H1 (cell line): ENCODE results near the gene EXTL1. TPM values are rescaled to one million over a fixed set of nuclear protein-coding genes. Genes with fewer than 3 reads are reported as not detected.

Experiments
- CTCF ChIA-PET: fragments of 300-600 bp; sonication (Branson Sonifier 250); formaldehyde crosslinking; loops from one replicate; lab custom pipeline; 2021; ENCODE audit not compliant: partially characterized antibody; lab: Charles Lee
- POLR2A ChIA-PET: fragments of 300-600 bp; sonication (Branson Sonifier 250); formaldehyde crosslinking; loops from one replicate; lab custom pipeline; 2021; ENCODE audit warnings: inconsistent platforms; ENCODE audit not compliant: partially characterized antibody; lab: Charles Lee
- DNase-seq, 2 experiments: peaks; one replicate each; pipeline versions ENCODE4 v3.0.0 to v3.0.0-alpha.2; 2010 to 2022; ENCODE audit warnings: low spot score in 2 of 2, low read depth in 1 of 2, mixed read lengths in 1 of 2
- FAIRE-seq: peaks from 2 replicates; lab custom pipeline; 2011; peaks lifted over from hg19 to GRCh38; lab: Jason Lieb, UNC
- H2AFZ ChIP-seq: 2 replicates; pipeline ENCODE4 v1.8.1; 2012; ENCODE audit warnings: low read length, inconsistent platforms
- H2AK5ac ChIP-seq: 2 replicates; pipeline ENCODE4 v1.6.1; 2013; ENCODE audit warnings: low read depth, low read length
- H2BK120ac ChIP-seq: replicated peaks from 2 replicates; pipeline ENCODE3; 2013; ENCODE audit warnings: low read depth, low read length, inconsistent platforms
- H2BK12ac ChIP-seq: 2 replicates; pipeline ENCODE4 v1.6.1; 2013; ENCODE audit warnings: low read depth, low read length
- H2BK15ac ChIP-seq: 2 replicates; pipeline ENCODE4 v1.6.1; 2013; ENCODE audit warnings: low read length
- H2BK20ac ChIP-seq: 2 replicates; pipeline ENCODE4 v1.6.1; 2013; ENCODE audit warnings: low read length
- H2BK5ac ChIP-seq: 2 replicates; pipeline ENCODE4 v1.6.1; 2013; ENCODE audit warnings: low read depth, low read length
- H3K14ac ChIP-seq: 2 replicates; pipeline ENCODE4 v1.6.1; 2013; ENCODE audit warnings: inconsistent platforms; ENCODE audit not compliant: insufficient read length
- H3K18ac ChIP-seq: 2 replicates; pipeline ENCODE4 v1.6.1; 2013; ENCODE audit warnings: low read length; ENCODE audit errors: extremely low read depth
- H3K23ac ChIP-seq: 2 replicates; pipeline ENCODE4 v1.6.1; 2013; ENCODE audit warnings: inconsistent platforms; ENCODE audit not compliant: insufficient read length
- H3K23me2 ChIP-seq: 2 replicates; pipeline ENCODE4 v1.6.1; 2013; ENCODE audit warnings: low read depth, low read length
- H3K27ac ChIP-seq: 2 replicates; pipeline ENCODE4 v1.6.1; 2011; ENCODE audit warnings: low read depth, low read length, inconsistent platforms
- H3K27me3 ChIP-seq, 4 experiments: replicated peaks in 1 of 4; 1 replicate in 1 of 4; 2 replicates in 3 of 4; pipeline versions ENCODE4 v1.6.1 to v1.8.1; 2011 to 2013; ENCODE audit warnings: low read length in 3 of 4, mild to moderate bottlenecking in 3 of 4, inconsistent platforms in 2 of 4, mixed read lengths in 2 of 4, moderate library complexity in 1 of 4; ENCODE audit not compliant: control insufficient read depth in 3 of 4, insufficient read depth in 3 of 4; ENCODE audit errors: extremely low read depth in 1 of 4
- H3K36me3 ChIP-seq, 4 experiments: 2 replicates each; pipeline versions ENCODE4 v1.6.1 to v1.8.1; 2011 to 2013; ENCODE audit warnings: mild to moderate bottlenecking in 4 of 4, low read length in 3 of 4, moderate library complexity in 2 of 4, control low read depth in 1 of 4, inconsistent platforms in 1 of 4; ENCODE audit not compliant: insufficient read depth in 4 of 4, control insufficient read depth in 2 of 4
- H3K4ac ChIP-seq: replicated peaks from 2 replicates; pipeline ENCODE3; 2013; ENCODE audit warnings: low read length, low read depth, mixed read lengths, inconsistent platforms; ENCODE audit not compliant: insufficient read length
- H3K4me1 ChIP-seq, 4 experiments: replicated peaks in 1 of 4; 1 replicate in 1 of 4; 2 replicates in 3 of 4; pipeline versions ENCODE4 v1.6.1 to v1.8.1; 2011 to 2013; ENCODE audit warnings: low read length in 3 of 4, inconsistent platforms in 2 of 4, mixed read lengths in 1 of 4; ENCODE audit not compliant: insufficient read depth in 4 of 4, control insufficient read depth in 3 of 4
- H3K4me2 ChIP-seq, 2 experiments: 2 replicates each; pipeline versions ENCODE4 v1.6.1 to v1.8.1; 2011 to 2013; ENCODE audit warnings: low read depth in 2 of 2, low read length in 2 of 2, control low read depth in 1 of 2, inconsistent platforms in 1 of 2, mild to moderate bottlenecking in 1 of 2; ENCODE audit not compliant: insufficient read depth in 1 of 2
- H3K4me3 ChIP-seq, 4 experiments: fragments of 200-600, 300-600 bp in 1 of 4; sonication (generic), shearing (Covaris generic), sonication (Bioruptor Twin) in 1 of 4; 2 replicates each; pipeline versions ENCODE4 v1.5.1 to v1.8.1; 2011 to 2016; ENCODE audit warnings: low read length in 4 of 4, low read depth in 3 of 4, control low read depth in 2 of 4, inconsistent platforms in 2 of 4, mild to moderate bottlenecking in 2 of 4, mixed read lengths in 1 of 4, moderate library complexity in 1 of 4; ENCODE audit not compliant: insufficient read depth in 2 of 4; ENCODE audit errors: extremely low read depth in 1 of 4
- H3K56ac ChIP-seq: replicated peaks from 2 replicates; pipeline ENCODE3; 2013; ENCODE audit warnings: low read depth, mild to moderate bottlenecking, mixed read lengths, low read length, inconsistent platforms; ENCODE audit not compliant: insufficient read length
- H3K79me1 ChIP-seq: 2 replicates; pipeline ENCODE4 v1.6.1; 2013; ENCODE audit warnings: low read depth, low read length, control low read depth
- H3K79me2 ChIP-seq, 2 experiments: 2 replicates each; pipeline versions ENCODE4 v1.6.1 to v1.8.1; 2012 to 2013; ENCODE audit warnings: low read length in 2 of 2, mild to moderate bottlenecking in 2 of 2, inconsistent platforms in 1 of 2; ENCODE audit not compliant: insufficient read depth in 2 of 2, control insufficient read depth in 1 of 2
- H3K9ac ChIP-seq, 4 experiments: replicated peaks in 1 of 4; 1 replicate in 1 of 4; 2 replicates in 3 of 4; pipeline versions ENCODE4 v1.6.1 to v1.8.1; 2011 to 2013; ENCODE audit warnings: low read depth in 3 of 4, low read length in 3 of 4, control low read depth in 2 of 4, mild to moderate bottlenecking in 2 of 4, moderate library complexity in 2 of 4, inconsistent platforms in 1 of 4; ENCODE audit errors: extremely low read depth in 1 of 4
- H3K9me3 ChIP-seq, 2 experiments: 2 replicates each; pipeline versions ENCODE4 v1.6.1 to v1.8.1; 2012 to 2013; ENCODE audit warnings: mild to moderate bottlenecking in 2 of 2, moderate library complexity in 2 of 2, control low read depth in 1 of 2, inconsistent platforms in 1 of 2, low read depth in 1 of 2, low read length in 1 of 2, mixed read lengths in 1 of 2; ENCODE audit not compliant: insufficient read depth in 2 of 2
- H4K20me1 ChIP-seq, 2 experiments: replicated peaks in 1 of 2; 2 replicates each; pipeline versions ENCODE3 to v1.8.1; 2011 to 2013; ENCODE audit warnings: inconsistent platforms in 2 of 2, low read length in 2 of 2, mild to moderate bottlenecking in 1 of 2; ENCODE audit not compliant: insufficient read depth in 2 of 2, control insufficient read depth in 1 of 2
- H4K5ac ChIP-seq: 2 replicates; pipeline ENCODE4 v1.6.1; 2013; ENCODE audit warnings: low read length, low read depth, mixed read lengths, inconsistent platforms; ENCODE audit not compliant: insufficient read length
- H4K8ac ChIP-seq: 2 replicates; pipeline ENCODE4 v1.8.0; 2013; ENCODE audit warnings: mild to moderate bottlenecking, moderate library complexity, low read length, inconsistent platforms; ENCODE audit not compliant: insufficient read depth; ENCODE audit errors: extremely low read depth
- H4K91ac ChIP-seq: replicated peaks from 2 replicates; pipeline ENCODE3; 2013; ENCODE audit warnings: low read length, mixed read lengths, inconsistent platforms; ENCODE audit not compliant: insufficient read length
- CBX5 ChIP-seq: fragments of 300-800, 300-1000 bp; sonication (generic); IDR thresholded peaks from 2 replicates; pipeline ENCODE4 v1.7.1; 2016; ENCODE audit warnings: antibody characterized with exemption, low read length, low read depth
- CHD2 ChIP-seq: IDR thresholded peaks from 2 replicates; pipeline ENCODE4 v1.6.1; 2012; ENCODE audit warnings: low read length, improper control_type of control experiment
- KDM5A ChIP-seq: fragments of 200-600 bp; IDR thresholded peaks from 2 replicates; pipeline ENCODE4 v1.7.1; 2012; ENCODE audit warnings: mild to moderate bottlenecking, low read length, inconsistent platforms, mixed read lengths
- POLR2A ChIP-seq, 2 experiments: IDR thresholded peaks; 1 replicate in 1 of 2; 2 replicates in 1 of 2; pipeline ENCODE4 v1.6.1; 2011; ENCODE audit warnings: low read depth in 2 of 2, low read length in 2 of 2, mild to moderate bottlenecking in 2 of 2; ENCODE audit errors: control extremely low read depth in 1 of 2
- SAP30 ChIP-seq: fragments of 300-600 bp; sonication (generic); IDR thresholded peaks from 2 replicates; pipeline ENCODE4 v1.7.1; 2012; ENCODE audit warnings: low read length, moderate library complexity, mild to moderate bottlenecking, inconsistent platforms; ENCODE audit not compliant: insufficient read depth, insufficient replicate concordance
- SIX5 ChIP-seq: IDR thresholded peaks from 2 replicates; pipeline ENCODE4 v1.6.1; 2011; ENCODE audit warnings: mild to moderate bottlenecking, low read depth, low read length
- TAF7 ChIP-seq: optimal IDR thresholded peaks from 2 replicates; pipeline ENCODE3; 2011; ENCODE audit warnings: low read depth, mild to moderate bottlenecking, inconsistent platforms, low read length, moderate library complexity, borderline replicate concordance
- TBP ChIP-seq: IDR thresholded peaks from 2 replicates; pipeline ENCODE4 v1.6.1; 2011; ENCODE audit warnings: low read depth, low read length, improper control_type of control experiment
- WGBS, 2 experiments: shearing (Covaris generic) in 1 of 2; methylation state at CpG; one replicate each; pipeline versions ENCODE4 v1.1.6 to v1.1.7; 2013 to 2015; ENCODE audit warnings: low lambda C conversion rate in 2 of 2, mixed read lengths in 2 of 2, inconsistent platforms in 1 of 2, low coverage in 1 of 2, missing lambda C conversion rate in 1 of 2; ENCODE audit not compliant: insufficient replicate concordance in 2 of 2, insufficient coverage in 1 of 2, insufficient read length in 1 of 2; ENCODE audit errors: extremely low coverage in 1 of 2, missing lambda C conversion rate in 1 of 2; 5-methylcytosine and 5-hydroxymethylcytosine counted together
- polyA plus RNA-seq, 7 experiments: library from polyadenylated mRNA; depleted of rRNA in 3 of 7; stranded (reverse) in 5 of 7; unstranded in 2 of 7; fragments of >200 nt in 5 of 7; fragments of 200-250 nt in 2 of 7; gene quantifications; 1 replicate in 5 of 7; 2 replicates in 1 of 7; 4 replicates in 1 of 7; pipeline versions ENCODE4 v1.2.1 to v1.2.3, GENCODE V29; 2011 to 2013; ENCODE audit warnings: missing spikeins in 2 of 7, mixed read lengths in 2 of 7
- total RNA-seq: library from RNA; stranded (reverse); fragmentation: NEBNext Ultra II Directional; extraction: Animal tissue kit (Norgen Biotek cat#: 25700); gene quantifications from 2 replicates; pipeline ENCODE4 v1.2.1, GENCODE V29; 2021
- TF ChIP-seq, protein P1 (sequence below), 3 experiments: IDR thresholded peaks; 1 replicate in 2 of 3; 2 replicates in 1 of 3; pipeline versions ENCODE4 v1.5.1 to v1.6.1; 2011; ENCODE audit warnings: low read length in 3 of 3, mild to moderate bottlenecking in 3 of 3, inconsistent platforms in 2 of 3, low read depth in 1 of 3, moderate library complexity in 1 of 3; ENCODE audit not compliant: insufficient read depth in 1 of 3; ENCODE audit errors: control extremely low read depth in 1 of 3
- TF ChIP-seq, protein P2 (sequence below): IDR thresholded peaks from 2 replicates; pipeline ENCODE4 v1.6.1; 2012; ENCODE audit warnings: inconsistent platforms

Gene EXTL1
- total and polyA plus RNA-seq, 2 of the 8 experiments (the other 6 are each of a cell fraction or from before 2014, with no cell fraction given) = 0.89 to 1.2 TPM

DNA sequence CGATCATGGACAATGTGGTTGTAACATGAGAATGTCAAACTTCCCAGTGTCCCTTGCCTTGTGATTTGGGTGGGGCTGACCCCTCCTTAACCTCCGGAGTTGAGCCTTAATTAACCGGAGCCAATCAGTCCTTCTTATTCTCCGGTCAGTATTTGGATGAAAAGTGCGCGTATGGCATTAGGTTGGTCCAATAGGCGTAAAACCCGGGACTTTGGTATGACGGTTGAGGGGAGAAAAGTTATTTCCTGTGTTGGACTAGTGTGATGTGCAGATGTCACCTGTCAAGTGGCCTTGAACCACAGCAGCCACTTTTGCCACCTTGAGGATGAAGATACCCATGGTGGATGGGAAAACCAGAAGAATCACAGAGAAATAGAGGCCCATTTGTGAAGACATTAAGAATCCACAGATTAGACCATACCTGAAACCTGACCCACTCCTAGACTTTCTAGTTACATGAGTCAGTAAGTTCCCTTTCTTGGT is 28.8 kb upstream of the EXTL1 start:
- Histone ChIP-seq H2AFZ (no peak overlapping the region), H3K36me3 (peaks cover 0 to 7% (median 2%) of the 10 kb centered on the region in 4 experiments; a peak in 1 of 8 replicates), H3K27me3 (no peaks in the 10 kb centered on the region; a peak in 1 of 7 replicates), H3K79me2 (peaks cover 0 to 2% of the 10 kb centered on the region in 2 experiments; a peak in 1 of 4 replicates), H3K79me1 (no peaks in the 10 kb centered on the region), H2BK5ac (no peak overlapping the region), H3K4me3 (no peak overlapping the region), H2BK12ac (no peak overlapping the region), H3K4me1 (peaks cover 0 to 9% (median 5%) of the 10 kb centered on the region in 4 experiments; a peak in 4 of 7 replicates), H3K9me3 (no peaks in the 10 kb centered on the region), H3K4me2 (no peak overlapping the region), H3K14ac (no peak overlapping the region), H2AK5ac (no peak overlapping the region), H3K18ac (no peak overlapping the region), H4K91ac (no peak overlapping the region), H4K20me1 (no peaks in the 10 kb centered on the region), H2BK15ac (no peak overlapping the region), H3K9ac (no peak overlapping the region), H2BK120ac (no peak overlapping the region), H3K56ac (no peak overlapping the region), H3K23me2 (peaks cover 4% of the 10 kb centered on the region; the same call in 1 of the 2 replicates), H2BK20ac (no peak overlapping the region), H4K8ac (no peak overlapping the region), H3K23ac (no peak overlapping the region), H4K5ac (no peak overlapping the region), H3K27ac (no peak overlapping the region), H3K4ac (no peak overlapping the region)
- WGBS, 2 experiments = 95% methylated on average over 9 of the region's 9 CpGs; no CpG with 5 or more reads in 1 of the 2 experiments
- DNase-seq (no peak), FAIRE-seq (no peak)
- POLR2A ChIA-PET = interaction anchor here (0.8 to 1.4 kb wide), 4 partner anchors 11 to 174 kb away, joined by 3 to 4 read pairs (median 4); no protein-coding TSS in a partner anchor
- CTCF ChIA-PET = interaction anchor here (0.6 to 20.0 kb wide), 2 partner anchors 21 to 91 kb away, joined by 3 to 330 read pairs; partner anchors contain the start of gene STMN1
- TF ChIP-seq CBX5 = no peak
- TF ChIP-seq, protein P1, sequence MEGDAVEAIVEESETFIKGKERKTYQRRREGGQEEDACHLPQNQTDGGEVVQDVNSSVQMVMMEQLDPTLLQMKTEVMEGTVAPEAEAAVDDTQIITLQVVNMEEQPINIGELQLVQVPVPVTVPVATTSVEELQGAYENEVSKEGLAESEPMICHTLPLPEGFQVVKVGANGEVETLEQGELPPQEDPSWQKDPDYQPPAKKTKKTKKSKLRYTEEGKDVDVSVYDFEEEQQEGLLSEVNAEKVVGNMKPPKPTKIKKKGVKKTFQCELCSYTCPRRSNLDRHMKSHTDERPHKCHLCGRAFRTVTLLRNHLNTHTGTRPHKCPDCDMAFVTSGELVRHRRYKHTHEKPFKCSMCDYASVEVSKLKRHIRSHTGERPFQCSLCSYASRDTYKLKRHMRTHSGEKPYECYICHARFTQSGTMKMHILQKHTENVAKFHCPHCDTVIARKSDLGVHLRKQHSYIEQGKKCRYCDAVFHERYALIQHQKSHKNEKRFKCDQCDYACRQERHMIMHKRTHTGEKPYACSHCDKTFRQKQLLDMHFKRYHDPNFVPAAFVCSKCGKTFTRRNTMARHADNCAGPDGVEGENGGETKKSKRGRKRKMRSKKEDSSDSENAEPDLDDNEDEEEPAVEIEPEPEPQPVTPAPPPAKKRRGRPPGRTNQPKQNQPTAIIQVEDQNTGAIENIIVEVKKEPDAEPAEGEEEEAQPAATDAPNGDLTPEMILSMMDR (IDR thresholded peaks at IDR 0.05; ENCODE audit: control extremely low read depth in 1 of 3, insufficient read depth in 1 of 3, low read depth in 1 of 3, low read length in 3 of 3) = no peak
- no peak for TF ChIP-seq KDM5A
- no peak for TF ChIP-seq SAP30
- TF ChIP-seq CHD2 = no peak
- no peak for TF ChIP-seq SIX5
- TF ChIP-seq TBP = no peak
- no peak for TF ChIP-seq TAF7
- TF ChIP-seq POLR2A (IDR thresholded peaks at IDR 0.05; ENCODE audit: control extremely low read depth in 1 of 2, low read depth in 2 of 2, low read length in 2 of 2) = no peak
- TF ChIP-seq, protein P2, sequence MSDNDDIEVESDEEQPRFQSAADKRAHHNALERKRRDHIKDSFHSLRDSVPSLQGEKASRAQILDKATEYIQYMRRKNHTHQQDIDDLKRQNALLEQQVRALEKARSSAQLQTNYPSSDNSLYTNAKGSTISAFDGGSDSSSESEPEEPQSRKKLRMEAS = no peak
